Stimulated activated naive CD8-positive, alpha-beta T cell treated with anti-CD3 and anti-CD28 coated beads, Interleukin-15, amount 100 ng/mL, for 72 hours (primary cell): ENCODE results near the gene RAD18.

Experiments
- ATAC-seq: fragments of 150-1000 bp; cut with Tn5 transposase; 2 replicates; pipeline ENCODE4 v1.10.0; 2021; ENCODE audit warnings: mild to moderate bottlenecking, moderate library complexity
- DNase-seq, 2 donors: peaks; one replicate each; pipeline ENCODE4 v3.0.0; 2021 to 2022
- H3K27ac Mint-ChIP-seq, 2 donors: one replicate each; pipeline ENCODE4 v1.8.0; 2022; ENCODE audit warnings: mild to moderate bottlenecking in 2 of 2, mixed read lengths in 2 of 2, moderate library complexity in 2 of 2
- H3K27me3 Mint-ChIP-seq: one replicate; pipeline ENCODE4 v1.8.0; 2022; ENCODE audit warnings: mixed read lengths
- H3K4me1 Mint-ChIP-seq: one replicate; pipeline ENCODE4 v1.8.0; 2022; ENCODE audit warnings: mild to moderate bottlenecking, mixed read lengths
- H3K4me3 Mint-ChIP-seq, 2 donors: one replicate each; pipeline ENCODE4 v1.8.0; 2022; ENCODE audit warnings: mild to moderate bottlenecking in 2 of 2, mixed read lengths in 2 of 2, moderate library complexity in 1 of 2
- H3K9me3 Mint-ChIP-seq, 2 donors: one replicate each; pipeline ENCODE4 v1.8.0; 2022; ENCODE audit warnings: mixed read lengths in 2 of 2

RAD18 gene

DNA sequence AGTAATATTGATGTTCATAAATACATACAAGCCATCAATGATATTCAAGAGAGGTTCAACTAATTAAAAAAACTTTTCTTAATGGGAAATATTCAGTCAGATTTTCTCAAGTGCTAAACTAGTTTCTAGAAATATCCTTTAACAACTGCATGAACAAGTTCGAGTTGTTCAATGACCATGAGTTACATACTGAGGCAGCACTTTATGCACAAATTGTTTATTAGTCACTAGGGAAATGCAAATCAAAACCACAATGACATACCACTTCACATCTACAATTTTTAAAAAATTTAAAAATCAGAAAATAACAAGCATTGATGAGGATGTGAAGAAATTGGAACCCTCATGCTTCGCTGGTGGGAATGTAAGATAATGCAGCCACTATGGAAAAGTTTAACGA is 62.4 kb downstream of the RAD18 start:
- no peak overlapping the region for H3K27ac Mint-ChIP-seq
- H3K9me3 Mint-ChIP-seq = no peaks in the 10 kb centered on the region
- H3K27me3 Mint-ChIP-seq = no peaks in the 10 kb centered on the region
- no peaks in the 10 kb centered on the region for H3K4me1 Mint-ChIP-seq
- H3K4me3 Mint-ChIP-seq = no peak overlapping the region
- DNase-seq (no peak), ATAC-seq (no peak)

DNA sequence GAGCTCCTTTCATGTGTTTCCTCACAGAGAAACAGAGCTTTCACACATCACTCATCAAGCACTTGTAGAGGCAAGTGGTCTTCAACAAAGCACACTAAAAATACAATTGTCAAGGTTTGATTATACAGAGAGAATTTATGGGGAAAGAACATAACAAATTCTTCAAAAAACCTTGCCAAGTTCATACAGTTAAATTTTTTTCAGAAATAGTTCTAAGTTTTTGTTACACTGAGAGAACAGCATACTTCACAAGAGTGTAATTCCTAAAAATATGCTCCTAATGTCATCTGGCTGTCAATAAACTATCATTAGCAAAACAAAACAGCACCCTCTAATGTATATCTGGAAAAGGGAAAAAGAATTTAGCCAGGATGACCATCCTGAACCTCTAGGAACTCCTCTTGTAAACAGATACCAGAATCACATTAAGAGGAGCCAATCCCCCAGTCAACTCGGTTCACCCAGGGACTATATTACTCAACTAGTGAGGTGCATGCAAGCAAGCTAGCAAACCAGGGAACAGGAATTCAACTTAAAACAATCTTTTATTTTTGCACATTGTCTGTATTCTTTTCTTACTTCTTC is 63.3 kb downstream of the RAD18 start:
- H3K27ac Mint-ChIP-seq = no peak overlapping the region
- no peaks in the 10 kb centered on the region for H3K27me3 Mint-ChIP-seq
- DNase-seq (no peak), ATAC-seq (no peak)
- H3K4me3 Mint-ChIP-seq = no peak overlapping the region
- H3K9me3 Mint-ChIP-seq = no peaks in the 10 kb centered on the region
- H3K4me1 Mint-ChIP-seq = no peaks in the 10 kb centered on the region

DNA sequence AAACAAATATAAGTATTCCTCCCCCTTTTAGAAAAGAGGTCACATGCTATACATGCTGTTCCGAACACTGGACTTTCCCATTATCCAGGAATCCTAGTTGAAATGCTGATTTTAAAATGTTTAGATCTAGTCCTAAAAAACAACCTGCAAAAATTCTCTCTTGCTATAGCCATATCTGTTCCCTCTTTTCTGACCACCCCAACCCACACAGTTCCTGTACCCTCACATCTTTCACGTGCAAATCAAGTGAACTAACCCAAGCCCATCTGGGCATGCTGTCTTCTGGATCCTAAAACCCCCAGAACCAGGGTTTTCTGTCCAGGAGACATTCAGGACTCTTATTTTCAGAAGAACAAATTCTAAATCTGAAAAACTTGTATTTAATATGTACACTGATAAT is 67.4 kb downstream of the RAD18 start:
- no peak overlapping the region for H3K4me3 Mint-ChIP-seq
- H3K9me3 Mint-ChIP-seq = no peaks in the 10 kb centered on the region
- DNase-seq (no peak), ATAC-seq (no peak)
- no peaks in the 10 kb centered on the region for H3K27me3 Mint-ChIP-seq
- H3K27ac Mint-ChIP-seq = no peak overlapping the region
- H3K4me1 Mint-ChIP-seq = no peaks in the 10 kb centered on the region

DNA sequence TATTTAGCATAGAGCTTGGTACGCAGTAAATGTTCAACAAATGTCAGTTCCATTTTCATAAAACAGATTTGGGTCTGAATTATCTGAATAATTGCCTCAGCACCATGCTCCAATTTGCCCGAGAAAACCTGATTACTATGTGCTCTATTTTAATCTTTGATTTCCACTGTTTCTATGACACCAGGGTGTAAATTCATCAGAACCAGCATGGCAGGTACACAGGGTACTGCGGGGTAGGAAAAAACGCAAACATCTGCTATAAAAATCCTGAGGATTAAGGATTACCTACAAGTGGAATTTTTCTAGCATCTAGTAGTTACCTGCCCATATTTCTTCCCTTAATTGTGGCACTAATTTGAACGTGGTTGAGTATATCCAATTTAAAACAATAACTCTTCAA is 70.3 kb downstream of the RAD18 start:
- H3K9me3 Mint-ChIP-seq = no peaks in the 10 kb centered on the region
- no peak for DNase-seq
- no peak overlapping the region for H3K27ac Mint-ChIP-seq
- no peak for ATAC-seq
- no peaks in the 10 kb centered on the region for H3K4me1 Mint-ChIP-seq
- no peak overlapping the region for H3K4me3 Mint-ChIP-seq
- H3K27me3 Mint-ChIP-seq = no peaks in the 10 kb centered on the region

GRCh38 chr3:8891774-8892173 is 71.5 kb downstream of the RAD18 start:
- DNase-seq (no peak), ATAC-seq (no peak)
- no peaks in the 10 kb centered on the region for H3K4me1 Mint-ChIP-seq
- no peaks in the 10 kb centered on the region for H3K9me3 Mint-ChIP-seq
- H3K27ac Mint-ChIP-seq = no peak overlapping the region
- no peak overlapping the region for H3K4me3 Mint-ChIP-seq
- H3K27me3 Mint-ChIP-seq = no peaks in the 10 kb centered on the region

GRCh38 chr3:8891303-8891702 is 72.0 kb downstream of the RAD18 start:
- no peak for DNase-seq
- H3K27ac Mint-ChIP-seq = no peak overlapping the region
- H3K27me3 Mint-ChIP-seq = no peaks in the 10 kb centered on the region
- H3K9me3 Mint-ChIP-seq = no peaks in the 10 kb centered on the region
- H3K4me3 Mint-ChIP-seq = no peak overlapping the region
- no peaks in the 10 kb centered on the region for H3K4me1 Mint-ChIP-seq
- ATAC-seq = no peak

DNA sequence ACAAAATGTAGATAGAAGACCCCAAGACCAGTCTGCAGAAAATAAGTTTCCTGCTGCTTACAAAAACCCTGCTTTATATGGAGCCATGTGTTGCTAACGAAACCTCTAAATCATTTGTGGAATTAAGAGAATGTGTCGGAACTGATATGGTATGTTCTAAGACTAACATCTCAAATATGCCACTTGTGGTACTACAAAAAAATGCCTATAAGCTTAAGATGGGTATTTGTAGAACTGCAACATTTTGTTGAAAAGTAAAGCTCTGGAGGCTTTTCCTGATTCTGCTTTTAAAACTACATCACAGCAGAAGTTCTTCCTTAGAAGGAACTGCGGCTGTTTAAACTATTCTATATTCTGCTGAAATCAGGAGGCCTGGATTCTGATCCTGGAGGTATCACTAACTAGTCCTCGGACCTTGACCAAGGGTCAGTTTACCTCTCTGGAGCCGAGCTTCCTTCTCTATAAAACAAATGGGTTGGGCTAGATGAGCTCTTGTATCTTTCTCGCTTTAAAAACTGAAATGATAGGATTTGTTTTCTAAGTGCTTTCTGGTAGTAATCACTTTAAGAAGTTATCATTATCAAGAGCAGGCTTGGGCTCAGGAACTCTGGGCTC is 74.9 kb downstream of the RAD18 start:
- H3K4me3 Mint-ChIP-seq = no peak overlapping the region
- no peaks in the 10 kb centered on the region for H3K9me3 Mint-ChIP-seq
- DNase-seq (no peak), ATAC-seq (no peak)
- H3K4me1 Mint-ChIP-seq = no peaks in the 10 kb centered on the region
- no peaks in the 10 kb centered on the region for H3K27me3 Mint-ChIP-seq
- H3K27ac Mint-ChIP-seq = peak overlapping the region in 1 of 2 donors; percentile 19

GRCh38 chr3:8887435-8888300 is 75.6 kb downstream of the RAD18 start:
- ATAC-seq = no peak
- H3K27ac Mint-ChIP-seq = no peak overlapping the region
- no peaks in the 10 kb centered on the region for H3K27me3 Mint-ChIP-seq
- no peaks in the 10 kb centered on the region for H3K4me1 Mint-ChIP-seq
- no peak for DNase-seq
- no peak overlapping the region for H3K4me3 Mint-ChIP-seq
- no peaks in the 10 kb centered on the region for H3K9me3 Mint-ChIP-seq

DNA sequence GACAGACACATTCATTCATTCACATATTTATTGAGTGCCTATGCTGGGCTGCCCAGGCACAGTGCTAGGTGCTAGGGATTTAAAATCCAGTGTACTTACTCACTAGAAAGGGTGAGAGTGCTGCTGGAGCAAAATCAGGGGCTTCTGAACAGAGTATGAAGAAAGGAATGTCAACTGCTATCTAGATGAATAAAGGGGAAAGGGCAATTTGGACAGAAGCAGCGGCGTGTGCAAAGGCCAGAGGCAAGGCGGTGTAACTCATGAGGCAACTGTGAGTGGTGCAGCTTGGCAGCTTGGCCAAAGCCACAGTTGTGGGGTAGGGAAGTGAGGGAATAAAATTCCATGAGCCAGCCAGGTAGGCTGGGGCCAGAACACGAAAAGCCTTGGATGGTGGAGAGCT is 76.7 kb downstream of the RAD18 start:
- no peaks in the 10 kb centered on the region for H3K27me3 Mint-ChIP-seq
- no peak overlapping the region for H3K27ac Mint-ChIP-seq
- no peak overlapping the region for H3K4me3 Mint-ChIP-seq
- no peak for DNase-seq
- ATAC-seq = no peak
- no peaks in the 10 kb centered on the region for H3K9me3 Mint-ChIP-seq
- no peaks in the 10 kb centered on the region for H3K4me1 Mint-ChIP-seq

DNA sequence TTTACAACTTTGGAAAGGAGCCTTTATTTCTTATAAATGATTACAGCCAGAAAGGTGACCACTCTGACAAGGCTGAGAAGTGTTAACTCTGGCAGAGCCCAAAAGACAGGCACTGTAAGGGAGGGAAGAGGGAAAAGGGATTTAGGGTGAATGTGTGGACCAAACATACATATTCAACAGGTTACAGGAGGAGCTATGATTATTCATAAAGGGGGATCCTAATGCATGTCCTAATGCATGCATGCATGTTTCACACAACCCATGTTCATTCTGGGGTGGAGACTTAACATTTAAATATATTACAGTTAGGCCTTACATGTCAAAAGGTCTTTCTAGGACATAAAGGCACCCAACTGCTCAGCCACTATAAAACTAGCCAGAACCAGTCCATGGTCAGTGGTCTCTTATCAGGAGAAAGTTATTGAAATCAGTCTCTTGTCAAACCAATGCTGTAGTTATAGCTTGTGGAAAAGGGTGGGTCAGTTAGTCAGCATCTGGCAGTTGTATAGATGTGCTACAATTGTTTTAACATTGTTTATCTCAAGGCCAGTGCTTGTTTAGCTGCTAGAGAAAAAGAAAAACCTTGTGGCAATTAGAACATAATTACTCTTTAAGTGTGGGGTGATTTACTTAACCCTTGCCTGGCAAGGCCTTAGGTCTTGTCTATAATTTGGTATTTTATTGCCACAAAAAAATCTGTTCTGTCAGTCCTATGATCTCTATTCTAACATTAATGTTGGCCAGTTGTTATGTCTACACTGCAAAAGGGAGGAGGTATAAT is 77.5 kb downstream of the RAD18 start:
- ATAC-seq = no peak
- DNase-seq = no peak
- H3K27ac Mint-ChIP-seq = no peak overlapping the region

GRCh38 chr3:8884630-8885290 is 78.5 kb downstream of the RAD18 start:
- no peaks in the 10 kb centered on the region for H3K4me1 Mint-ChIP-seq
- no peaks in the 10 kb centered on the region for H3K9me3 Mint-ChIP-seq
- no peak overlapping the region for H3K4me3 Mint-ChIP-seq
- DNase-seq (no peak), ATAC-seq (no peak)
- H3K27me3 Mint-ChIP-seq = no peaks in the 10 kb centered on the region
- no peak overlapping the region for H3K27ac Mint-ChIP-seq

More for the DNA sequence above, 77.5 kb downstream of the RAD18 start:
- H3K27me3 Mint-ChIP-seq = no peaks in the 10 kb centered on the region
- H3K4me3 Mint-ChIP-seq = no peak overlapping the region
- no peaks in the 10 kb centered on the region for H3K4me1 Mint-ChIP-seq
- no peaks in the 10 kb centered on the region for H3K9me3 Mint-ChIP-seq

DNA sequence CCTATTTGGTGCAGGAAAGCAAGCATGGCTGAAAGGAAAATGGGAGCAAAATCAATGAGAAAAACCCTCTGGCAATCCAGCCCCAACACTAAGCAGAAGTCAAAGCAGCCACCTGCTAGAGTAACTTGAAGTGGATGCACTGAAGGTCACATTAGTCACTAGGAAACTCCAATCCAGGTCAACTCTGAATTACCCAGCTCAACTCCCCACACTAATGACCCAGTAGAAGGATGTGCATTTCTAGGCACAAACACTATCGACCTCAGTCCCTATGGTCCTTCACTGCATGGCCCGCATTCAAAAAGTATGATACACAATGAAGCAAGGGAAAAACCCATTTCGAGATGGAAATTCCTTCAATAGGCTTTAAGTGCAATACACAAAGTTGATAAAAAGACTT is 80.6 kb downstream of the RAD18 start:
- ATAC-seq = no peak
- H3K27ac Mint-ChIP-seq = peak overlapping the region in 1 of 2 donors; percentile 55

GRCh38 chr3:8882171-8882593 is 81.1 kb downstream of the RAD18 start:
- H3K27ac Mint-ChIP-seq = peak overlapping the region in 1 of 2 donors; percentile 55
- H3K9me3 Mint-ChIP-seq = no peaks in the 10 kb centered on the region
- DNase-seq (no peak), ATAC-seq (no peak)
- H3K4me1 Mint-ChIP-seq = no peaks in the 10 kb centered on the region
- no peak overlapping the region for H3K4me3 Mint-ChIP-seq
- H3K27me3 Mint-ChIP-seq = no peaks in the 10 kb centered on the region

More for the DNA sequence above, 80.6 kb downstream of the RAD18 start:
- no peak for DNase-seq
- Mint-ChIP-seq H3K27me3 (no peaks in the 10 kb centered on the region), H3K4me3 (no peak overlapping the region), H3K4me1 (no peaks in the 10 kb centered on the region), H3K9me3 (no peaks in the 10 kb centered on the region)

- ATAC-seq = no peak
- no peak for DNase-seq
- H3K27ac Mint-ChIP-seq = no peak overlapping the region
- no peak overlapping the region for H3K4me3 Mint-ChIP-seq
- H3K4me1 Mint-ChIP-seq = no peaks in the 10 kb centered on the region
- H3K9me3 Mint-ChIP-seq = no peaks in the 10 kb centered on the region
- H3K27me3 Mint-ChIP-seq = no peaks in the 10 kb centered on the region
Observed at GRCh38 chr3:8879347-8879944, 83.8 kb downstream of the RAD18 start.

GRCh38 chr3:8875836-8876235 is 87.4 kb downstream of the RAD18 start:
- Mint-ChIP-seq H3K9me3 (no peaks in the 10 kb centered on the region), H3K4me1 (no peaks in the 10 kb centered on the region), H3K4me3 (no peak overlapping the region), H3K27me3 (no peaks in the 10 kb centered on the region), H3K27ac (no peak overlapping the region)
- DNase-seq (no peak), ATAC-seq (no peak)
